K562 (cell line): ENCODE measurements around the gene TBX1.

ENCODE experiments used
- EP300 ChIP-seq: IDR thresholded peaks from 2 replicates; pipeline ENCODE4 v1.6.1; 2012; ENCODE audit warnings: low read length, improper control_type of control experiment
- SIX5 ChIP-seq, 2 experiments: IDR thresholded peaks; 2 replicates each; pipeline ENCODE4 v1.6.1; 2011; ENCODE audit warnings: low read length in 2 of 2, borderline replicate concordance in 1 of 2, low read depth in 1 of 2, mild to moderate bottlenecking in 1 of 2, moderate library complexity in 1 of 2; ENCODE audit not compliant: insufficient read depth in 1 of 2
- SMAD4 ChIP-seq: fragments of 250-450 bp; sonication (Bioruptor Pico); conservative IDR thresholded peaks from 2 replicates; pipeline ENCODE4 v1.8.0; 2021; ENCODE audit warnings: inconsistent platforms, mild to moderate bottlenecking, moderate library complexity

DNA sequence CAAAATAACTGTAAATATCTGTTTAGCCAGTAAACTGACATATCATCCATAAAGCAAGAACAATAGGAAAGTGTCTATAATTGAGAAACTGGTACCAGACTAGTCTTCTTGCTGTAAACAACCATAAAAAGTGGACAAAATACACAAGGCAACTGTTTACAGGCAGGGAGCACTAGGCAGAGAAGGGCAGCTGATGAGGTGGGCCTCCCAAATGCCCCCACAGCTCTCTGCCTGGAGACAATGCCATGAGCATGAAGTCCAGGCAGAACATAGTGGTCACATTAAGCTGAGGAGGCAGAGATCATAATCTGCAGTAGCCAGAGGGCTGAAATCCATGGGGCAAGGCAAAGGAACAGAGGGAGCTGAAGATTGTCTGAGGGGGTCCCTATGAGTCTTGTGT is 30.7 kb downstream of the TBX1 start:
- TF ChIP-seq SMAD4 (CRISPR knock-in tag), result no peak
- no peak for TF ChIP-seq SIX5 (IDR thresholded peaks at IDR 0.05; ENCODE audit: borderline replicate concordance in 1 of 2, insufficient read depth in 1 of 2, low read depth in 1 of 2, low read length in 2 of 2)
- TF ChIP-seq EP300, result no peak
